Breast epithelium (tissue), 3 donors: ENCODE data around the gene SPIN2A.

Source experiments
- CTCF ChIP-seq, 3 donors: fragments of 450-650 bp; IDR thresholded peaks; one replicate each; pipeline ENCODE4 v1.5.1; 2016 to 2017; ENCODE audit warnings: antibody characterized with exemption in 3 of 3, mild to moderate bottlenecking in 3 of 3, moderate library complexity in 3 of 3
- POLR2A ChIP-seq: fragments of 450-650 bp; IDR thresholded peaks from one replicate; pipeline ENCODE4 v1.6.1; 2016; ENCODE audit warnings: antibody characterized with exemption, mild to moderate bottlenecking, moderate library complexity
- POLR2AphosphoS5 ChIP-seq, 3 donors: sonication (generic); formaldehyde crosslinking; IDR thresholded peaks; one replicate each; pipeline ENCODE4 v1.6.1; 2017; ENCODE audit warnings: antibody characterized with exemption in 3 of 3

DNA sequence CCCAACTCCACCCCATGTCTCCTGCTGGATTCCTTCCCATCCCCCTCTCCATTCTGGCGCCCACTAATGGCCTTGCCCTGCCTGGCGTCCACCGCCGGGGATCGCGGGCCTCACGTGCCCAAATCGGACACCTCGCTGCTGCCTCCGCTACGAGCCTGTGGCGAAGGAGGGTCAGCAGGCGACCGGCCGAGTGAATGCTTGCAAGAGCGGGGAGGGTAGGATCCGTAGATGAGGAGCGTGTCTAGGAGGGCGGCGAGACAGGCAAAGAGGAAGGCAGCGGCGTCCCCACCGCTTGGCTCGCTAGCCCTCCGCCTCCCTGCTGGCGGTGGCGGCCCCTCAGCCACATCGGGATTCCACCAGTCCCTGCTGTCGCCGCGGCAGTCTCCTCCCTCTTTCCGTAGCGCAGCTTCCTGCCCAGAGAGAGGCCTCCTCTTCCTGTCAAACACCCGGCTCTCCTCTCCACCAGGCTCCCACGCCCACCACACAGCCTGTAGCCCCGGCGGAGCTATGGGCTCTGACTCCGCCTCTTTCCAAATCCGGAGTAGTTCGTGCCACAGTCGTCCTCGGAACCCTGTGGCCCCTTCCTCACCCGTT is 15.9 kb downstream of the SPIN2A start, which contains the start of gene SPIN2B:
- TF ChIP-seq POLR2A = no peak
- TF ChIP-seq CTCF (IDR thresholded peaks at IDR 0.05) = no peak
- TF ChIP-seq POLR2AphosphoS5 (IDR thresholded peaks at IDR 0.05) = peak in 1 of 3 donors; percentile 28
